IMR-90 (cell line): ENCODE measurements around the gene CNTN5. TPM values are rescaled to one million over a fixed set of nuclear protein-coding genes. Genes with fewer than 3 reads are reported as not detected.

Experiments used
- ATAC-seq: fragments of 200-7000 bp; cut with Tn5 transposase; 2 replicates; pipeline ENCODE4 v1.9.1; 2020; ENCODE audit warnings: low read depth, mild to moderate bottlenecking, moderate library complexity
- BruUV-seq: library from RNA; stranded (reverse); fragments of 400-500 nt; replicated peaks from 2 replicates; lab custom pipeline; 2021; lab: Mats Ljungman, UMichigan
- CTCF ChIA-PET: fragments of 300-600 bp; formaldehyde crosslinking; extraction: SDS; loops from one replicate; lab custom pipeline; 2021; ENCODE audit warnings: antibody characterized with exemption; lab: Yijun Ruan, JAX
- POLR2A ChIA-PET: fragments of 300-600 bp; sonication (Branson Sonifier 250); formaldehyde crosslinking; loops from one replicate; lab custom pipeline; 2022; ENCODE audit warnings: antibody characterized with exemption; ENCODE audit not compliant: unreplicated experiment; lab: Charles Lee
- DNase-seq: peaks from one replicate; pipeline ENCODE4 v3.0.0; 2013
- H2AFZ ChIP-seq: replicated peaks from 2 replicates; pipeline ENCODE3; 2013; ENCODE audit warnings: low read length, mild to moderate bottlenecking; ENCODE audit not compliant: poor library complexity
- H2AK5ac ChIP-seq: 2 replicates; pipeline ENCODE4 v1.6.1; 2013; ENCODE audit warnings: low read depth, low read length, inconsistent platforms
- H2AK9ac ChIP-seq: replicated peaks from 2 replicates; pipeline ENCODE3; 2013; ENCODE audit warnings: mild to moderate bottlenecking, low read depth, low read length, moderate library complexity; ENCODE audit not compliant: poor library complexity
- H2BK120ac ChIP-seq: 2 replicates; pipeline ENCODE4 v1.6.1; 2013; ENCODE audit warnings: low read depth, low read length, inconsistent platforms
- H2BK15ac ChIP-seq: 3 replicates; pipeline ENCODE4 v1.6.1; 2013; ENCODE audit warnings: low read depth, low read length, inconsistent platforms
- H2BK20ac ChIP-seq: 2 replicates; pipeline ENCODE4 v1.6.1; 2013; ENCODE audit warnings: low read depth, mild to moderate bottlenecking, inconsistent platforms, low read length, moderate library complexity
- H2BK5ac ChIP-seq: 2 replicates; pipeline ENCODE4 v1.6.1; 2013; ENCODE audit warnings: mild to moderate bottlenecking, low read depth, low read length, inconsistent platforms; ENCODE audit not compliant: poor library complexity, severe bottlenecking
- H3K14ac ChIP-seq: replicated peaks from 2 replicates; pipeline ENCODE4 v1.6.1; 2013; ENCODE audit warnings: low read depth, low read length, inconsistent platforms
- H3K18ac ChIP-seq: 2 replicates; pipeline ENCODE4 v1.6.1; 2013; ENCODE audit warnings: low read depth, low read length, control low read depth
- H3K23ac ChIP-seq: 2 replicates; pipeline ENCODE4 v1.6.1; 2013; ENCODE audit warnings: low read depth, low read length, inconsistent platforms
- H3K27ac ChIP-seq: 2 replicates; pipeline ENCODE4 v1.5.1; 2013; ENCODE audit warnings: mild to moderate bottlenecking, control low read depth, low read length; ENCODE audit not compliant: insufficient read depth
- H3K27me3 ChIP-seq: 2 replicates; pipeline ENCODE4 v1.6.1; 2013; ENCODE audit warnings: low read length; ENCODE audit not compliant: control insufficient read depth, insufficient read depth
- H3K36me3 ChIP-seq: 2 replicates; pipeline ENCODE4 v1.6.1; 2013; ENCODE audit warnings: low read length, mixed read lengths; ENCODE audit not compliant: control insufficient read depth, insufficient read depth
- H3K4ac ChIP-seq: 2 replicates; pipeline ENCODE4 v1.6.1; 2013; ENCODE audit warnings: low read depth, low read length, inconsistent platforms
- H3K4me1 ChIP-seq: 2 replicates; pipeline ENCODE4 v1.6.1; 2013; ENCODE audit warnings: low read length, mixed read lengths; ENCODE audit not compliant: control insufficient read depth, insufficient read depth
- H3K4me2 ChIP-seq: 2 replicates; pipeline ENCODE4 v1.6.1; 2013; ENCODE audit warnings: low read depth, mild to moderate bottlenecking, control low read depth, low read length, moderate library complexity
- H3K4me3 ChIP-seq: 2 replicates; pipeline ENCODE4 v1.5.1; 2013; ENCODE audit warnings: low read depth, mild to moderate bottlenecking, control low read depth, low read length, moderate library complexity; ENCODE audit not compliant: insufficient read depth
- H3K56ac ChIP-seq: 2 replicates; pipeline ENCODE4 v1.6.1; 2013; ENCODE audit warnings: low read length, inconsistent platforms; ENCODE audit not compliant: insufficient read depth; ENCODE audit errors: extremely low read depth
- H3K79me1 ChIP-seq, 2 experiments: 2 replicates each; pipeline ENCODE4 v1.6.1; 2013; ENCODE audit warnings: low read length in 2 of 2, inconsistent platforms in 1 of 2, low read depth in 1 of 2
- H3K9ac ChIP-seq: 2 replicates; pipeline ENCODE4 v1.6.1; 2013; ENCODE audit warnings: low read depth, low read length, control low read depth
- H3K9me1 ChIP-seq: 2 replicates; pipeline ENCODE4 v1.6.1; 2013; ENCODE audit warnings: low read length, inconsistent platforms; ENCODE audit not compliant: insufficient read depth
- H3K9me3 ChIP-seq: 2 replicates; pipeline ENCODE4 v1.6.1; 2013; ENCODE audit warnings: low read length; ENCODE audit not compliant: control insufficient read depth, insufficient read depth
- H4K20me1 ChIP-seq: 2 replicates; pipeline ENCODE4 v1.6.1; 2013; ENCODE audit warnings: low read length, inconsistent platforms; ENCODE audit not compliant: insufficient read depth
- H4K5ac ChIP-seq: 2 replicates; pipeline ENCODE4 v1.6.1; 2013; ENCODE audit warnings: mild to moderate bottlenecking, low read depth, low read length, control low read depth
- H4K8ac ChIP-seq, 2 experiments: 2 replicates each; pipeline ENCODE4 v1.6.1; 2013; ENCODE audit warnings: low read depth in 2 of 2, low read length in 2 of 2, control low read depth in 1 of 2, inconsistent platforms in 1 of 2
- H4K91ac ChIP-seq: 2 replicates; pipeline ENCODE4 v1.6.1; 2013; ENCODE audit warnings: low read depth, low read length, inconsistent platforms; ENCODE audit not compliant: insufficient read depth
- CHD1 ChIP-seq: IDR thresholded peaks from 2 replicates; pipeline ENCODE4 v1.6.1; 2012; ENCODE audit warnings: low read depth, low read length, improper control_type of control experiment
- MAZ ChIP-seq: IDR thresholded peaks from 2 replicates; pipeline ENCODE4 v1.6.1; 2012; ENCODE audit warnings: low read depth, mild to moderate bottlenecking, low read length, improper control_type of control experiment, moderate library complexity, borderline replicate concordance
- NFE2L2 ChIP-seq: fragments of 150-350 bp; IDR thresholded peaks from 2 replicates; pipeline ENCODE4 v1.6.1; 2016; ENCODE audit warnings: low read depth, mild to moderate bottlenecking, low read length
- POLR2A ChIP-seq: IDR thresholded peaks from 2 replicates; pipeline ENCODE4 v1.6.1; 2012; ENCODE audit warnings: mild to moderate bottlenecking, low read depth, low read length
- RAD21 ChIP-seq: IDR thresholded peaks from 2 replicates; pipeline ENCODE4 v1.6.1; 2012; ENCODE audit warnings: low read length, improper control_type of control experiment
- RFX5 ChIP-seq: IDR thresholded peaks from 2 replicates; pipeline ENCODE4 v1.8.0; 2012; ENCODE audit warnings: low read depth, mild to moderate bottlenecking, low read length, moderate library complexity
- USF2 ChIP-seq: fragments of 150-350 bp; IDR thresholded peaks from 2 replicates; pipeline ENCODE4 v1.6.1; 2017; ENCODE audit warnings: mild to moderate bottlenecking, antibody characterized with exemption, low read length, low read depth
- dilution Hi-C: fragments of 300-500 bp; cut with HindIII; formaldehyde crosslinking; loops from one replicate; pipeline ENCODE4 v1.14.3; 2018; ENCODE audit warnings: low sequenced_read_pairs; ENCODE audit not compliant: unreplicated experiment
- in situ Hi-C: fragments of 300-500 bp; cut with MboI; formaldehyde crosslinking; loops from 3 replicates; pipeline ENCODE4 v1.14.3; 2019; ENCODE audit warnings: low sequenced_read_pairs, inconsistent platforms, mixed read lengths
- intact Hi-C: fragments of 100-400 bp; cut with micrococcal nuclease; formaldehyde crosslinking; loops from 2 replicates; pipeline ENCODE4 v1.10.0; 2022
- polyA plus RNA-seq, 3 experiments: library from polyadenylated mRNA; depleted of rRNA; stranded (reverse); fragments of >200 nt; gene quantifications; 2 replicates each; pipeline ENCODE4 v1.2.3, GENCODE V29; 2012; ENCODE audit warnings: low replicate concordance in 1 of 3
- total RNA-seq: library from RNA; depleted of rRNA; stranded (reverse); fragments of >200 nt; gene quantifications from 2 replicates; pipeline ENCODE4 v1.2.3, GENCODE V29; 2012

CNTN5 gene
- total and polyA plus RNA-seq, 2 of the 4 experiments (the other 2 are of a cell fraction): not detected

DNA sequence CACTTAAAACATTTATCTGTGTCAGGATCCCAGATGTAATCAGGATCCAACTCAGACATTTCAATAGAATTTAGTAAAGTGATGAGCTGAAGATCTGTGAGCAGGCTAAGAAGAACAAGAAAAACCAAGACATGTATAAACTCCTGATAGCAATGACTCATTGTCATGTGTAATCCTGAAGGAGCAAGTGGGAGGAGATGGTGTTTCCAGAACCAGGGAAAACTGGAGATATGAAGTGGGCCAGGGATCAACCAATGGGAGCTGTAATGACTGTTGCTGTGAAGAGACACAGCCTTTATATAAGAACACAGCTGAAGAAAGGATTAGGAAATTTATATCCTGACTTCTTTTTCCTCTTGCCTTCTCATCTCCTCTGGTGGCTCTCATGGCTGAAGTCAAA, 983.8 kb downstream of the CNTN5 start:
- H3K9me1 ChIP-seq: no peaks in the 10 kb centered on the region
- no peak overlapping the region for H3K27ac ChIP-seq
- TF ChIP-seq RAD21: no peak
- no peak for TF ChIP-seq RFX5
- no peak for TF ChIP-seq POLR2A
- TF ChIP-seq NFE2L2: no peak
- TF ChIP-seq USF2: no peak
- no peak for TF ChIP-seq MAZ
- TF ChIP-seq CHD1: no peak
- H3K9ac ChIP-seq: no peak overlapping the region
- intact Hi-C loops (no loop called here), dilution Hi-C loops (no loop called here), in situ Hi-C loops (no loop called here)
- H3K18ac ChIP-seq: no peak overlapping the region
- H3K4ac ChIP-seq: no peak overlapping the region
- ATAC-seq (no peak), DNase-seq (no peak)
- no TSS peak for BruUV-seq
- ChIA-PET CTCF (no interaction called here), POLR2A (no interaction called here)
- no peak overlapping the region for H2BK120ac ChIP-seq
- H2AFZ ChIP-seq: no peak overlapping the region
- H3K23ac ChIP-seq: no peak overlapping the region
- no peak overlapping the region for H4K8ac ChIP-seq
- H2BK5ac ChIP-seq: no peak overlapping the region
- no peak overlapping the region for H4K5ac ChIP-seq
- no peak overlapping the region for H4K91ac ChIP-seq
- H3K4me1 ChIP-seq: no peaks in the 10 kb centered on the region
- H2AK5ac ChIP-seq: no peak overlapping the region
- no peak overlapping the region for H2BK15ac ChIP-seq
- no peaks in the 10 kb centered on the region for H4K20me1 ChIP-seq
- no peak overlapping the region for H2BK20ac ChIP-seq
- H3K56ac ChIP-seq: no peak overlapping the region
- no peak overlapping the region for H3K4me3 ChIP-seq
- H3K4me2 ChIP-seq: no peak overlapping the region
- no peaks in the 10 kb centered on the region for H3K36me3 ChIP-seq
- H2AK9ac ChIP-seq: no peak overlapping the region
- no peak overlapping the region for H3K14ac ChIP-seq
- no peaks in the 10 kb centered on the region for H3K79me1 ChIP-seq
- peaks cover 7% of the 10 kb centered on the region; the same call in 1 of the 2 replicates for H3K9me3 ChIP-seq
- H3K27me3 ChIP-seq: no peaks in the 10 kb centered on the region
